Measurements from ENCODE around the gene DUSP7. TPM values are rescaled to one million over a fixed set of nuclear protein-coding genes. Genes with fewer than 3 reads are reported as not detected.

The DUSP7 gene
- total RNA-seq, 2 experiments from 2014 or later: 4.8 to 5.2 TPM

- Histone ChIP-seq H3K4me1 (ENCODE audit: insufficient read depth, low read length) (peaks cover 4% of the 10 kb centered on the region), H3K9me3 (ENCODE audit: control insufficient read depth in 1 of 2, insufficient read depth in 1 of 2, low read length in 2 of 2) (no peaks in the 10 kb centered on the region), H3K36me3 (ENCODE audit: insufficient read depth, low read length) (no peaks in the 10 kb centered on the region), H3K27me3 (ENCODE audit: control insufficient read depth in 1 of 2, insufficient read depth in 2 of 2, low read length in 2 of 2) (no peaks in the 10 kb centered on the region), H3K4me3 (ENCODE audit: low read length) (no peak overlapping the region), H3K27ac (ENCODE audit: low read depth in 1 of 2, low read length in 2 of 2) (no peak overlapping the region)
- DNase-seq: no peak
- Mint-ChIP-seq H3K36me3 (ENCODE audit: low read depth) (no peaks in the 10 kb centered on the region), H3K27me3 (no peaks in the 10 kb centered on the region), H3K4me3 (no peak overlapping the region), H3K9me3 (no peaks in the 10 kb centered on the region), H3K4me1 (ENCODE audit: low read depth) (no peaks in the 10 kb centered on the region), H3K27ac (no peak overlapping the region)
- intact Hi-C loops (cut with DNase I, micrococcal nuclease): no loop called here
- ChIA-PET CTCF (no interaction called here), POLR2A (no interaction called here)
- no peak for ATAC-seq (ENCODE audit: poor library complexity)
- no peak for TF ChIP-seq CTCF (IDR thresholded peaks at IDR 0.05)
These were observed 27.8 kb downstream of the DUSP7 start for GRCh38 chr3:52028572-52028971.

- no peak for TF ChIP-seq CTCF (IDR thresholded peaks at IDR 0.05)
- DNase-seq (no peak), ATAC-seq (ENCODE audit: poor library complexity) (no peak)
- CTCF ChIA-PET: no interaction called here
- intact Hi-C loops (cut with DNase I, micrococcal nuclease): no loop called here
- no peak overlapping the region for H3K27ac ChIP-seq (ENCODE audit: low read depth in 1 of 2, low read length in 2 of 2)
- Mint-ChIP-seq H3K27ac (no peak overlapping the region), H3K36me3 (ENCODE audit: low read depth) (no peaks in the 10 kb centered on the region), H3K4me3 (no peak overlapping the region), H3K27me3 (no peaks in the 10 kb centered on the region), H3K9me3 (no peaks in the 10 kb centered on the region), H3K4me1 (ENCODE audit: low read depth) (no peaks in the 10 kb centered on the region)
- peaks cover 4% of the 10 kb centered on the region for H3K4me1 ChIP-seq (ENCODE audit: insufficient read depth, low read length)
- no peaks in the 10 kb centered on the region for H3K36me3 ChIP-seq (ENCODE audit: insufficient read depth, low read length)
- H3K9me3 ChIP-seq (ENCODE audit: control insufficient read depth in 1 of 2, insufficient read depth in 1 of 2, low read length in 2 of 2): no peaks in the 10 kb centered on the region
- H3K4me3 ChIP-seq (ENCODE audit: low read length): no peak overlapping the region
- H3K27me3 ChIP-seq (ENCODE audit: control insufficient read depth in 1 of 2, insufficient read depth in 2 of 2, low read length in 2 of 2): no peaks in the 10 kb centered on the region
- POLR2A ChIA-PET: no interaction called here
These were observed 30.3 kb downstream of the DUSP7 start for GRCh38 chr3:52026041-52026440.

- no peaks in the 10 kb centered on the region for H3K9me3 ChIP-seq (ENCODE audit: control insufficient read depth in 1 of 2, insufficient read depth in 1 of 2, low read length in 2 of 2)
- no peak for ATAC-seq (ENCODE audit: poor library complexity)
- CTCF ChIA-PET: no interaction called here
- POLR2A ChIA-PET: no interaction called here
- Mint-ChIP-seq H3K27me3 (no peaks in the 10 kb centered on the region), H3K4me3 (no peak overlapping the region), H3K9me3 (no peaks in the 10 kb centered on the region), H3K4me1 (ENCODE audit: low read depth) (no peaks in the 10 kb centered on the region), H3K36me3 (ENCODE audit: low read depth) (no peaks in the 10 kb centered on the region), H3K27ac (no peak overlapping the region)
- no peak overlapping the region for H3K4me3 ChIP-seq (ENCODE audit: low read length)
- H3K27me3 ChIP-seq (ENCODE audit: control insufficient read depth in 1 of 2, insufficient read depth in 2 of 2, low read length in 2 of 2): no peaks in the 10 kb centered on the region
- DNase-seq: no peak
- peaks cover 4% of the 10 kb centered on the region for H3K4me1 ChIP-seq (ENCODE audit: insufficient read depth, low read length)
- TF ChIP-seq CTCF (IDR thresholded peaks at IDR 0.05): no peak
- no peak overlapping the region for H3K27ac ChIP-seq (ENCODE audit: low read depth in 1 of 2, low read length in 2 of 2)
- no peaks in the 10 kb centered on the region for H3K36me3 ChIP-seq (ENCODE audit: insufficient read depth, low read length)
- intact Hi-C loops (cut with DNase I, micrococcal nuclease): no loop called here
These were observed 30.9 kb downstream of the DUSP7 start for GRCh38 chr3:52025453-52025852.
